Liver (tissue), 9 donors: Measurements from ENCODE around the gene ZBTB7A. TPM values are rescaled to one million over a fixed set of nuclear protein-coding genes. Genes with fewer than 3 reads are reported as not detected.

Experiments used
- DNase-seq: peaks from one replicate; pipeline ENCODE4 v3.0.0-alpha.2; 2017; ENCODE audit warnings: low spot score
- H3K27ac ChIP-seq, 2 donors: one replicate each; pipeline ENCODE4 v1.7.0; 2013; ENCODE audit warnings: inconsistent platforms in 2 of 2, low read length in 2 of 2, control low read depth in 1 of 2, low read depth in 1 of 2, mild to moderate bottlenecking in 1 of 2
- H3K27me3 ChIP-seq, 4 donors: one replicate each; pipeline versions ENCODE4 v1.6.1 to v1.7.0; 2013; ENCODE audit warnings: low read length in 3 of 4, inconsistent platforms in 1 of 4, mild to moderate bottlenecking in 1 of 4, moderate library complexity in 1 of 4; ENCODE audit not compliant: control insufficient read depth in 4 of 4, insufficient read depth in 4 of 4
- H3K36me3 ChIP-seq, 4 donors: one replicate each; pipeline versions ENCODE4 v1.6.1 to v1.7.0; 2013; ENCODE audit warnings: low read length in 3 of 4, mild to moderate bottlenecking in 3 of 4, low read depth in 1 of 4, moderate library complexity in 1 of 4; ENCODE audit not compliant: control insufficient read depth in 4 of 4, insufficient read depth in 3 of 4
- H3K4me1 ChIP-seq, 4 donors: one replicate each; pipeline versions ENCODE4 v1.6.1 to v1.7.0; 2013; ENCODE audit warnings: low read length in 3 of 4, mild to moderate bottlenecking in 3 of 4, moderate library complexity in 1 of 4; ENCODE audit not compliant: control insufficient read depth in 4 of 4, insufficient read depth in 4 of 4
- H3K4me3 ChIP-seq, 3 donors: one replicate each; pipeline versions ENCODE4 v1.6.1 to v1.7.0; 2013; ENCODE audit warnings: low read length in 3 of 3, control low read depth in 1 of 3, low read depth in 1 of 3, mild to moderate bottlenecking in 1 of 3
- H3K9ac ChIP-seq, 2 donors: one replicate each; pipeline ENCODE4 v1.7.0; 2013; ENCODE audit warnings: low read length in 2 of 2, mild to moderate bottlenecking in 2 of 2, moderate library complexity in 2 of 2, control low read depth in 1 of 2, low read depth in 1 of 2
- H3K9me3 ChIP-seq, 4 donors: one replicate each; pipeline versions ENCODE4 v1.6.1 to v1.7.0; 2013; ENCODE audit warnings: low read length in 3 of 4; ENCODE audit not compliant: control insufficient read depth in 4 of 4
- ATF3 ChIP-seq: IDR thresholded peaks from 2 replicates; pipeline ENCODE4 v1.6.1; 2016; ENCODE audit warnings: antibody characterized with exemption
- CTCF ChIP-seq: fragments of 150-350 bp; IDR thresholded peaks from 2 replicates; pipeline ENCODE4 v1.5.1; 2017; ENCODE audit warnings: improper control_type of control experiment, low read depth, low read length; ENCODE audit not compliant: missing input control
- EGR1 ChIP-seq, 2 donors: IDR thresholded peaks; 2 replicates each; pipeline ENCODE4 v1.6.1; 2016 to 2018; ENCODE audit warnings: antibody characterized with exemption in 2 of 2, low read depth in 2 of 2
- FOXA1 ChIP-seq: IDR thresholded peaks from 2 replicates; pipeline ENCODE4 v1.6.1; 2016; ENCODE audit warnings: antibody characterized with exemption
- FOXA2 ChIP-seq: IDR thresholded peaks from 2 replicates; pipeline ENCODE4 v1.6.1; 2016; ENCODE audit warnings: antibody characterized with exemption
- GABPA ChIP-seq, 2 donors: IDR thresholded peaks in 1 of 2; conservative IDR thresholded peaks in 1 of 2; 2 replicates each; pipeline ENCODE4 v1.6.1; 2016; ENCODE audit warnings: antibody characterized with exemption in 2 of 2, mild to moderate bottlenecking in 1 of 2, moderate library complexity in 1 of 2
- HNF4A ChIP-seq, 2 donors: conservative IDR thresholded peaks; 2 replicates each; pipeline ENCODE4 v1.6.1; 2016; ENCODE audit warnings: antibody characterized with exemption in 2 of 2, mild to moderate bottlenecking in 2 of 2
- HNF4G ChIP-seq: IDR thresholded peaks from 2 replicates; pipeline ENCODE4 v1.6.1; 2016; ENCODE audit warnings: antibody characterized with exemption
- JUND ChIP-seq, 2 donors: IDR thresholded peaks; 2 replicates each; pipeline ENCODE4 v1.6.1; 2016; ENCODE audit warnings: antibody characterized with exemption in 2 of 2
- MAX ChIP-seq: IDR thresholded peaks from 2 replicates; pipeline ENCODE4 v1.6.1; 2016; ENCODE audit warnings: antibody characterized with exemption
- NR2F2 ChIP-seq: IDR thresholded peaks from 2 replicates; pipeline ENCODE4 v1.6.1; 2016; ENCODE audit warnings: antibody characterized with exemption
- RAD21 ChIP-seq, 2 donors: IDR thresholded peaks; 2 replicates each; pipeline ENCODE4 v1.6.1; 2016; ENCODE audit warnings: antibody characterized with exemption in 2 of 2, mild to moderate bottlenecking in 2 of 2
- REST ChIP-seq: IDR thresholded peaks from 2 replicates; pipeline ENCODE4 v1.6.1; 2016; ENCODE audit warnings: antibody characterized with exemption, mild to moderate bottlenecking
- RXRA ChIP-seq, 2 donors: IDR thresholded peaks; 2 replicates each; pipeline ENCODE4 v1.6.1; 2017 to 2018; ENCODE audit warnings: antibody characterized with exemption in 2 of 2, mild to moderate bottlenecking in 1 of 2
- SP1 ChIP-seq: IDR thresholded peaks from 2 replicates; pipeline ENCODE4 v1.6.1; 2018; ENCODE audit warnings: antibody characterized with exemption, mild to moderate bottlenecking
- TAF1 ChIP-seq: conservative IDR thresholded peaks from 2 replicates; pipeline ENCODE4 v1.6.1; 2016; ENCODE audit warnings: antibody characterized with exemption, mild to moderate bottlenecking
- YY1 ChIP-seq: IDR thresholded peaks from 2 replicates; pipeline ENCODE4 v1.6.1; 2016; ENCODE audit warnings: antibody characterized with exemption, mild to moderate bottlenecking
- ZBTB33 ChIP-seq: IDR thresholded peaks from 2 replicates; pipeline ENCODE4 v1.6.1; 2016; ENCODE audit warnings: antibody characterized with exemption
- WGBS: extraction: QIAGEN DNeasy Blood & Tissue Kit; methylation state at CpG from one replicate; pipeline ENCODE4 v1.1.7; 2013; 5-methylcytosine and 5-hydroxymethylcytosine counted together
- polyA plus RNA-seq, 2 donors: library from polyadenylated mRNA; stranded (reverse) in 1 of 2; unstranded in 1 of 2; fragments of 200-250 nt in 1 of 2; fragments of >200 nt in 1 of 2; fragmentation: Nextera tagmentation in 1 of 2; extraction: Ambion mirVana in 1 of 2; gene quantifications; one replicate each; pipeline versions ENCODE4 v1.2.1 to v1.2.3, GENCODE V29; 2013 to 2015
- total RNA-seq, 2 donors: library from RNA; depleted of rRNA; stranded (reverse); fragments of >200 nt; gene quantifications; one replicate each; pipeline ENCODE4 v1.2.3, GENCODE V29; 2014
- donor health status: healthy.
- donor health status: healthy.
- donor health status: healthy.
- donor health status: healthy.
- donor health status: healthy.

ZBTB7A gene
- total and polyA plus RNA-seq, 4 donors = 2.9 to 28.9 (median 17.6) TPM

- Histone ChIP-seq H3K36me3 (peaks cover 0 to 12% (median 8%) of the 10 kb centered on the region in 4 donors), H3K9me3 (no peaks in the 10 kb centered on the region), H3K9ac (no peak overlapping the region), H3K4me3 (no peak overlapping the region), H3K27me3 (no peaks in the 10 kb centered on the region), H3K27ac (no peak overlapping the region), H3K4me1 (peaks cover 26 to 73% (median 52%) of the 10 kb centered on the region in 4 donors)
- 78% methylated on average over 24 of the region's 24 CpGs for WGBS
- TF ChIP-seq FOXA2 (no peak), RXRA (IDR thresholded peaks at IDR 0.05) (no peak), HNF4A (conservative IDR thresholded peaks at IDR 0.05) (no peak), SP1 (no peak), HNF4G (no peak), FOXA1 (no peak), EGR1 (IDR thresholded peaks at IDR 0.05; ENCODE audit: low read depth in 2 of 2) (no peak), JUND (IDR thresholded peaks at IDR 0.05) (no peak), ATF3 (no peak), TAF1 (no peak), GABPA (IDR thresholded peaks at IDR 0.05 in 1 of 2, conservative IDR thresholded peaks at IDR 0.05 in 1 of 2) (no peak), MAX (no peak), NR2F2 (no peak), RAD21 (IDR thresholded peaks at IDR 0.05) (no peak), CTCF (no peak), ZBTB33 (no peak), YY1 (no peak), REST (no peak)
- no peak for DNase-seq
Measured at GRCh38 chr19:4009990-4010807, 56.5 kb downstream of the ZBTB7A start.
